GM06990 (cell line): ENCODE measurements around the gene OSM.

ENCODE experiments used
- DNase-seq: peaks from one replicate; pipeline ENCODE4 v3.0.0-alpha.2; 2011; ENCODE audit not compliant: insufficient read length; ENCODE audit errors: extremely low read depth
- H3K27me3 ChIP-seq: replicated peaks from 2 replicates; pipeline ENCODE4 v1.6.0; 2011; ENCODE audit warnings: low read length; ENCODE audit not compliant: control insufficient read depth, insufficient read depth
- H3K36me3 ChIP-seq: 2 replicates; pipeline ENCODE4 v1.5.1; 2011; ENCODE audit warnings: low read length; ENCODE audit not compliant: control insufficient read depth, insufficient read depth
- H3K4me3 ChIP-seq: replicated peaks from 2 replicates; pipeline ENCODE4 v1.5.1; 2011; ENCODE audit warnings: low read depth, mild to moderate bottlenecking, control low read depth, low read length
- CTCF ChIP-seq: IDR thresholded peaks from 2 replicates; pipeline ENCODE4 v1.5.1; 2011; ENCODE audit warnings: low read length, control low read depth, mild to moderate bottlenecking, inconsistent platforms; ENCODE audit not compliant: insufficient read depth, poor library complexity, severe bottlenecking

The OSM gene

GRCh38 chr22:30224161-30224857 lies 42.3 kb downstream of the OSM start:
- H3K4me3 ChIP-seq = no peak overlapping the region
- no peak for DNase-seq
- H3K27me3 ChIP-seq = no peaks in the 10 kb centered on the region; the same call in 1 of the 2 replicates
- no peak for TF ChIP-seq CTCF
- H3K36me3 ChIP-seq = no peaks in the 10 kb centered on the region

GRCh38 chr22:30223303-30223702 lies 43.3 kb downstream of the OSM start:
- no peaks in the 10 kb centered on the region for H3K36me3 ChIP-seq
- DNase-seq = no peak
- no peaks in the 10 kb centered on the region; the same call in 1 of the 2 replicates for H3K27me3 ChIP-seq
- TF ChIP-seq CTCF = no peak
- no peak overlapping the region for H3K4me3 ChIP-seq

GRCh38 chr22:30222321-30222720 lies 44.3 kb downstream of the OSM start:
- Histone ChIP-seq H3K27me3 (no peaks in the 10 kb centered on the region; the same call in 1 of the 2 replicates), H3K4me3 (no peak overlapping the region), H3K36me3 (no peaks in the 10 kb centered on the region)
- no peak for TF ChIP-seq CTCF
- no peak for DNase-seq

- Histone ChIP-seq H3K36me3 (no peaks in the 10 kb centered on the region), H3K27me3 (no peaks in the 10 kb centered on the region; the same call in 1 of the 2 replicates), H3K4me3 (no peak overlapping the region)
- TF ChIP-seq CTCF = no peak
- DNase-seq = peak; percentile 72
Observed at GRCh38 chr22:30221121-30221992, 45.3 kb downstream of the OSM start.

GRCh38 chr22:30220338-30221012 lies 46.2 kb downstream of the OSM start:
- Histone ChIP-seq H3K27me3 (no peaks in the 10 kb centered on the region; the same call in 1 of the 2 replicates), H3K4me3 (no peak overlapping the region), H3K36me3 (no peaks in the 10 kb centered on the region)
- no peak for TF ChIP-seq CTCF
- DNase-seq = no peak
